CD14-positive monocyte (primary cell): ENCODE results near the gene ASB6. TPM values are rescaled to one million over a fixed set of nuclear protein-coding genes. Genes with fewer than 3 reads are reported as not detected.

Source experiments
- DNase-seq, 3 donors: peaks; one replicate each; pipeline ENCODE4 v3.0.0-alpha.2; 2011 to 2022
- H2AFZ ChIP-seq: 2 replicates; pipeline ENCODE4 v1.6.0; 2012; ENCODE audit warnings: mild to moderate bottlenecking, low read depth, low read length, inconsistent platforms; ENCODE audit not compliant: insufficient read depth, poor library complexity, severe bottlenecking
- H3K27ac ChIP-seq, 2 donors: 1 replicate in 1 of 2; 2 replicates in 1 of 2; pipeline ENCODE4 v1.5.1; 2012 to 2013; ENCODE audit warnings: low read length in 2 of 2, control low read depth in 1 of 2, inconsistent platforms in 1 of 2, low read depth in 1 of 2, mild to moderate bottlenecking in 1 of 2
- H3K27me3 ChIP-seq, 2 donors: one replicate each; pipeline versions ENCODE4 v1.6.0 to v1.6.1; 2011 to 2013; ENCODE audit warnings: low read length in 2 of 2; ENCODE audit not compliant: control insufficient read depth in 2 of 2, insufficient read depth in 2 of 2
- H3K36me3 ChIP-seq, 2 donors: replicated peaks in 1 of 2; 1 replicate in 1 of 2; 2 replicates in 1 of 2; pipeline versions ENCODE4 v1.5.1 to v1.6.1; 2012 to 2013; ENCODE audit warnings: low read length in 2 of 2, control low read depth in 1 of 2, inconsistent platforms in 1 of 2, mild to moderate bottlenecking in 1 of 2; ENCODE audit not compliant: insufficient read depth in 2 of 2, control insufficient read depth in 1 of 2
- H3K4me1 ChIP-seq, 2 donors: 1 replicate in 1 of 2; 2 replicates in 1 of 2; pipeline versions ENCODE4 v1.5.1 to v1.6.1; 2012 to 2013; ENCODE audit warnings: low read length in 2 of 2, control low read depth in 1 of 2, inconsistent platforms in 1 of 2, mild to moderate bottlenecking in 1 of 2, moderate library complexity in 1 of 2; ENCODE audit not compliant: insufficient read depth in 2 of 2, control insufficient read depth in 1 of 2
- H3K4me2 ChIP-seq: replicated peaks from 2 replicates; pipeline ENCODE3; 2012; ENCODE audit warnings: low read length, moderate library complexity, mild to moderate bottlenecking; ENCODE audit not compliant: poor library complexity, severe bottlenecking; ENCODE audit errors: extremely low read depth
- H3K4me3 ChIP-seq, 3 experiments: fragments of 200-600 bp in 1 of 3; sonication (generic) in 1 of 3; replicated peaks in 1 of 3; 1 replicate in 2 of 3; 2 replicates in 1 of 3; pipeline ENCODE4 v1.5.1; 2011 to 2013; ENCODE audit warnings: low read length in 3 of 3, mild to moderate bottlenecking in 3 of 3, control low read depth in 2 of 3, low read depth in 2 of 3, inconsistent platforms in 1 of 3, moderate library complexity in 1 of 3
- H3K79me2 ChIP-seq: 2 replicates; pipeline ENCODE4 v1.6.0; 2012; ENCODE audit warnings: mild to moderate bottlenecking, control low read depth, inconsistent platforms, low read length, moderate library complexity; ENCODE audit not compliant: insufficient read depth
- H3K9ac ChIP-seq: 2 replicates; pipeline ENCODE4 v1.6.0; 2017; ENCODE audit warnings: low read length, mild to moderate bottlenecking; ENCODE audit not compliant: insufficient read depth, poor library complexity, severe bottlenecking
- H3K9me3 ChIP-seq, 2 donors: replicated peaks in 1 of 2; 1 replicate in 1 of 2; 2 replicates in 1 of 2; pipeline versions ENCODE4 v1.5.1 to v1.6.1; 2012 to 2013; ENCODE audit warnings: low read length in 2 of 2, control low read depth in 1 of 2; ENCODE audit not compliant: control insufficient read depth in 1 of 2, insufficient read depth in 1 of 2
- H4K20me1 ChIP-seq: 2 replicates; pipeline ENCODE4 v1.6.0; 2012; ENCODE audit warnings: mild to moderate bottlenecking, low read length, control low read depth, moderate library complexity; ENCODE audit not compliant: insufficient read depth
- H3K27ac Mint-ChIP-seq, 7 donors: one replicate each; pipeline ENCODE4 v1.8.0; 2020; ENCODE audit warnings: mild to moderate bottlenecking in 7 of 7, mixed read lengths in 7 of 7, moderate library complexity in 6 of 7, inconsistent platforms in 2 of 7
- H3K27me3 Mint-ChIP-seq, 3 donors: one replicate each; pipeline ENCODE4 v1.8.0; 2021 to 2022; ENCODE audit warnings: low read depth in 3 of 3, mild to moderate bottlenecking in 3 of 3, mixed read lengths in 3 of 3, moderate library complexity in 3 of 3, inconsistent platforms in 1 of 3
- H3K36me3 Mint-ChIP-seq, 2 donors: one replicate each; pipeline ENCODE4 v1.8.0; 2020; ENCODE audit warnings: mixed read lengths in 2 of 2, inconsistent platforms in 1 of 2, mild to moderate bottlenecking in 1 of 2
- H3K4me1 Mint-ChIP-seq: one replicate; pipeline ENCODE4 v1.8.0; 2020; ENCODE audit warnings: mild to moderate bottlenecking, mixed read lengths
- H3K4me3 Mint-ChIP-seq, 2 donors: one replicate each; pipeline ENCODE4 v1.8.0; 2020; ENCODE audit warnings: mild to moderate bottlenecking in 2 of 2, mixed read lengths in 2 of 2, moderate library complexity in 1 of 2
- H3K9me3 Mint-ChIP-seq, 7 donors: one replicate each; pipeline ENCODE4 v1.8.0; 2020 to 2022; ENCODE audit warnings: mixed read lengths in 7 of 7, mild to moderate bottlenecking in 6 of 7, moderate library complexity in 6 of 7, inconsistent platforms in 2 of 7
- WGBS: methylation state at CpG from one replicate; pipeline ENCODE4 v1.1.5; 2013; ENCODE audit warnings: missing lambda C conversion rate; ENCODE audit not compliant: insufficient coverage; 5-methylcytosine and 5-hydroxymethylcytosine counted together
- intact Hi-C, 2 donors: fragments of 100-400 bp; cut with micrococcal nuclease; formaldehyde crosslinking; loops; one replicate each; pipeline versions ENCODE4 v1.15.0 to v1.15.1; 2023
- polyA plus RNA-seq, 3 donors: library from polyadenylated mRNA; depleted of rRNA in 1 of 3; unstranded in 2 of 3; stranded (reverse) in 1 of 3; fragments of 300-500 nt in 2 of 3; fragments of >200 nt in 1 of 3; fragmentation: Illumina TruSeq in 2 of 3; gene quantifications; 1 replicate in 2 of 3; 2 replicates in 1 of 3; pipeline ENCODE4 v1.2.3, GENCODE V29; 2012 to 2021
- TF ChIP-seq, protein P1 (sequence below): fragments of 200-600 bp; IDR thresholded peaks from one replicate; pipeline ENCODE4 v1.8.0; 2022; ENCODE audit warnings: antibody characterized with exemption, mild to moderate bottlenecking

ASB6 gene
- polyA plus RNA-seq, 3 donors, result 8.1 to 21.1 (median 10.1) TPM

DNA sequence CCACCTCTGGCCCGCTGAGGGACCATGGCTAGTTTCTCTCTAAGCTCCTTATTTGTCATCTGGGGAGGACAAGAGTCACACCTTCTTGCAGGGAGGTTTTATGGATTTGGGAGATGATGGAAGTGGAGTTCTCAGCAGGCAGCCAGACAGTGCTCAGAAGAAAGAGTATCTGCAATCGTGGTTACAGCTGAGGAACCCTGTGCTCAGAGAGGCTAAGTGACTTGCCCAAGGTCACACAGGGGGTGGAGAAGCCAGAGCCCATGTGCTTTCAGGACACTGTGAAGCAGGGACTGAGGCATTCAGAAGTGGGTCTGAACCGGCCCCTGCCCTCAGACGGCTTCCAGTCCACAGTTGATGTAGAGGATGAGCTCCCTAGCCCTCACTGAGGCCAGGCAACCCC is 34.3 kb upstream of the ASB6 start:
- Histone ChIP-seq H3K4me1 (no peaks in the 10 kb centered on the region), H3K9ac (no peak overlapping the region), H3K9me3 (no peaks in the 10 kb centered on the region), H3K27me3 (no peaks in the 10 kb centered on the region), H2AFZ (no peak overlapping the region), H3K36me3 (no peaks in the 10 kb centered on the region), H3K79me2 (no peaks in the 10 kb centered on the region), H4K20me1 (no peaks in the 10 kb centered on the region), H3K27ac (no peak overlapping the region), H3K4me2 (no peak overlapping the region), H3K4me3 (no peak overlapping the region)
- intact Hi-C loops, result no loop called here
- H3K27ac Mint-ChIP-seq, result no peak overlapping the region
- WGBS, result 89% methylated on average over 4 of the region's 4 CpGs
- H3K9me3 Mint-ChIP-seq, result peaks cover 0 to 3% (median 0%) of the 10 kb centered on the region in 7 donors
- no peaks in the 10 kb centered on the region for H3K36me3 Mint-ChIP-seq
- H3K27me3 Mint-ChIP-seq, result peaks cover 12 to 22% (median 18%) of the 10 kb centered on the region in 3 donors
- H3K4me1 Mint-ChIP-seq, result no peaks in the 10 kb centered on the region
- TF ChIP-seq, protein P1, sequence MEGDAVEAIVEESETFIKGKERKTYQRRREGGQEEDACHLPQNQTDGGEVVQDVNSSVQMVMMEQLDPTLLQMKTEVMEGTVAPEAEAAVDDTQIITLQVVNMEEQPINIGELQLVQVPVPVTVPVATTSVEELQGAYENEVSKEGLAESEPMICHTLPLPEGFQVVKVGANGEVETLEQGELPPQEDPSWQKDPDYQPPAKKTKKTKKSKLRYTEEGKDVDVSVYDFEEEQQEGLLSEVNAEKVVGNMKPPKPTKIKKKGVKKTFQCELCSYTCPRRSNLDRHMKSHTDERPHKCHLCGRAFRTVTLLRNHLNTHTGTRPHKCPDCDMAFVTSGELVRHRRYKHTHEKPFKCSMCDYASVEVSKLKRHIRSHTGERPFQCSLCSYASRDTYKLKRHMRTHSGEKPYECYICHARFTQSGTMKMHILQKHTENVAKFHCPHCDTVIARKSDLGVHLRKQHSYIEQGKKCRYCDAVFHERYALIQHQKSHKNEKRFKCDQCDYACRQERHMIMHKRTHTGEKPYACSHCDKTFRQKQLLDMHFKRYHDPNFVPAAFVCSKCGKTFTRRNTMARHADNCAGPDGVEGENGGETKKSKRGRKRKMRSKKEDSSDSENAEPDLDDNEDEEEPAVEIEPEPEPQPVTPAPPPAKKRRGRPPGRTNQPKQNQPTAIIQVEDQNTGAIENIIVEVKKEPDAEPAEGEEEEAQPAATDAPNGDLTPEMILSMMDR, result no peak
- peak overlapping the region in 1 of 2 donors; percentile 35 for H3K4me3 Mint-ChIP-seq
- DNase-seq, result no peak

DNA sequence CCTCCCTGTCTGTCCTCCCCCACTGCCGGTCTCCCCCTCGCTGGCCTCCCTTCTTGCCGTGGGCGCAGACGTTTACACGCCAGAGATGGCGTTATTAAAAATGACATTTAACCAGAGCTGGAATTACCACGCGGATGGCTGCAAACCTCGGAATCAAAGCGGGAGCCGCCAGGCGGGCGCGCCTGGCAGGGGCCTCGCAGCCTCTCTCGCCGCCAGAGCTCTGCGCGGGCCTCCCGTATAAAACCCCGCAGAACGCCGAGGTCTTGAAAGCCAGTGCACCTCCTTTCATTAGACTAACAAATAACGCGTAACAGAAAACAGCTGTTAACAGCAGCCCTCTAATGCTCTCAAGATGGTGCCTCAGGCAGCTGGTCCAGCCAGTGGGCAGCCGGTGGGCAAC is 33.7 kb upstream of the ASB6 start:
- no peaks in the 10 kb centered on the region for H3K27me3 ChIP-seq
- intact Hi-C loops, result no loop called here

More for the DNA sequence above, 33.7 kb upstream of the ASB6 start:
- DNase-seq, result no peak
- peaks cover 0 to 3% (median 0%) of the 10 kb centered on the region in 7 donors for H3K9me3 Mint-ChIP-seq
- H3K79me2 ChIP-seq, result no peaks in the 10 kb centered on the region
- H3K9me3 ChIP-seq, result no peaks in the 10 kb centered on the region
- 90% methylated on average over 19 of the region's 27 CpGs for WGBS
- peaks cover 11 to 19% (median 17%) of the 10 kb centered on the region in 3 donors for H3K27me3 Mint-ChIP-seq
- no peak overlapping the region for H2AFZ ChIP-seq
- no peaks in the 10 kb centered on the region for H3K4me1 Mint-ChIP-seq
- H3K4me2 ChIP-seq, result no peak overlapping the region
- no peaks in the 10 kb centered on the region for H3K36me3 Mint-ChIP-seq
- no peak overlapping the region for H3K4me3 ChIP-seq
- no peak overlapping the region for H3K4me3 Mint-ChIP-seq
- H3K4me1 ChIP-seq, result no peaks in the 10 kb centered on the region
- TF ChIP-seq, protein P1, result no peak
- H3K36me3 ChIP-seq, result no peaks in the 10 kb centered on the region
- H3K9ac ChIP-seq, result no peak overlapping the region
- no peaks in the 10 kb centered on the region for H4K20me1 ChIP-seq
- H3K27ac Mint-ChIP-seq, result no peak overlapping the region
- H3K27ac ChIP-seq, result no peak overlapping the region
